Neural crest cell (in vitro differentiated cells): ENCODE results near the gene CDH23. TPM values are rescaled to one million over a fixed set of nuclear protein-coding genes. Genes with fewer than 3 reads are reported as not detected.
"Not testable (repeated sequence)": the region's sequence is repeated elsewhere in the genome, so short reads cannot be mapped to it uniquely, and the experiment has no call there.

Source experiments
- DNase-seq: peaks from one replicate; pipeline ENCODE4 v3.0.0; 2021; ENCODE audit warnings: low read depth, mixed read lengths, low spot score
- H3K27ac Mint-ChIP-seq: one replicate; pipeline ENCODE4 v1.8.0; 2021; ENCODE audit warnings: mild to moderate bottlenecking, mixed read lengths; ENCODE audit not compliant: unreplicated experiment
- H3K27me3 Mint-ChIP-seq: 2 replicates; pipeline ENCODE4 v1.8.0; 2021; ENCODE audit warnings: low read depth, mild to moderate bottlenecking, mixed read lengths
- H3K36me3 Mint-ChIP-seq: 2 replicates; pipeline ENCODE4 v1.8.0; 2021; ENCODE audit warnings: low read depth, mild to moderate bottlenecking, mixed read lengths
- H3K4me1 Mint-ChIP-seq: 2 replicates; pipeline ENCODE4 v1.8.0; 2021; ENCODE audit warnings: mixed read lengths
- H3K4me3 Mint-ChIP-seq: one replicate; pipeline ENCODE4 v1.8.0; 2021; ENCODE audit warnings: mild to moderate bottlenecking, mixed read lengths
- H3K9me3 Mint-ChIP-seq: 2 replicates; pipeline ENCODE4 v1.8.0; 2021; ENCODE audit warnings: mixed read lengths
- total RNA-seq: library from RNA; stranded (reverse); gene quantifications from 2 replicates; pipeline ENCODE4 v1.2.1, GENCODE V29; 2021
- TF ChIP-seq, protein P1 (sequence below): fragments of 200-600 bp; sonication (generic); conservative IDR thresholded peaks from 2 replicates; pipeline ENCODE4 v1.5.0; 2021; ENCODE audit warnings: antibody characterized with exemption, mild to moderate bottlenecking

The CDH23 gene
- total RNA-seq, 1 donor from 2014 or later, result 2.6 TPM

DNA sequence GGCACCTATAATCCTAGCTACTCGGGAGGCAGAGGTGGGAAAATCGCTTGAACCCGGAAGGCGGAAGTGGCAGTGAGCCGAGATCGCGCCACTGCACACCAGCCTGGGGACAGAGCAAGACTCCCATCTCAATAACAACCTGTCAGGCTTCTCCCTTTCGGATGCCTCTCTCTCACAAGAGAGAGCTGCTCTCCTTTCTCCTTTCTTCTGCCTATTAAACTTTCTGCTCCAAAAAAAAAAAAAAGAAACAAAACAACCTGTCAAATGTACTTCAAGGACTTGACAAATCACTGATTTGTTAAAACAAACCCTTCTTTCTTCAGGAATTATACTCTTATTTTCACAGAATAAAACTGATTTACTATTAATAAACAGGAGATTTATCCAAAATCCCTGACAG lies 450.7 kb downstream of the CDH23 start:
- no peaks in the 10 kb centered on the region for H3K27me3 Mint-ChIP-seq
- TF ChIP-seq, protein P1, sequence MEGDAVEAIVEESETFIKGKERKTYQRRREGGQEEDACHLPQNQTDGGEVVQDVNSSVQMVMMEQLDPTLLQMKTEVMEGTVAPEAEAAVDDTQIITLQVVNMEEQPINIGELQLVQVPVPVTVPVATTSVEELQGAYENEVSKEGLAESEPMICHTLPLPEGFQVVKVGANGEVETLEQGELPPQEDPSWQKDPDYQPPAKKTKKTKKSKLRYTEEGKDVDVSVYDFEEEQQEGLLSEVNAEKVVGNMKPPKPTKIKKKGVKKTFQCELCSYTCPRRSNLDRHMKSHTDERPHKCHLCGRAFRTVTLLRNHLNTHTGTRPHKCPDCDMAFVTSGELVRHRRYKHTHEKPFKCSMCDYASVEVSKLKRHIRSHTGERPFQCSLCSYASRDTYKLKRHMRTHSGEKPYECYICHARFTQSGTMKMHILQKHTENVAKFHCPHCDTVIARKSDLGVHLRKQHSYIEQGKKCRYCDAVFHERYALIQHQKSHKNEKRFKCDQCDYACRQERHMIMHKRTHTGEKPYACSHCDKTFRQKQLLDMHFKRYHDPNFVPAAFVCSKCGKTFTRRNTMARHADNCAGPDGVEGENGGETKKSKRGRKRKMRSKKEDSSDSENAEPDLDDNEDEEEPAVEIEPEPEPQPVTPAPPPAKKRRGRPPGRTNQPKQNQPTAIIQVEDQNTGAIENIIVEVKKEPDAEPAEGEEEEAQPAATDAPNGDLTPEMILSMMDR, result no peak
- peaks cover 62% of the 10 kb centered on the region for H3K4me1 Mint-ChIP-seq
- no peak overlapping the region for H3K27ac Mint-ChIP-seq
- peak overlapping the region; percentile 91 for H3K4me3 Mint-ChIP-seq
- H3K36me3 Mint-ChIP-seq, result no peaks in the 10 kb centered on the region
- H3K9me3 Mint-ChIP-seq, result peaks cover 3% of the 10 kb centered on the region
- DNase-seq, result no peak

DNA sequence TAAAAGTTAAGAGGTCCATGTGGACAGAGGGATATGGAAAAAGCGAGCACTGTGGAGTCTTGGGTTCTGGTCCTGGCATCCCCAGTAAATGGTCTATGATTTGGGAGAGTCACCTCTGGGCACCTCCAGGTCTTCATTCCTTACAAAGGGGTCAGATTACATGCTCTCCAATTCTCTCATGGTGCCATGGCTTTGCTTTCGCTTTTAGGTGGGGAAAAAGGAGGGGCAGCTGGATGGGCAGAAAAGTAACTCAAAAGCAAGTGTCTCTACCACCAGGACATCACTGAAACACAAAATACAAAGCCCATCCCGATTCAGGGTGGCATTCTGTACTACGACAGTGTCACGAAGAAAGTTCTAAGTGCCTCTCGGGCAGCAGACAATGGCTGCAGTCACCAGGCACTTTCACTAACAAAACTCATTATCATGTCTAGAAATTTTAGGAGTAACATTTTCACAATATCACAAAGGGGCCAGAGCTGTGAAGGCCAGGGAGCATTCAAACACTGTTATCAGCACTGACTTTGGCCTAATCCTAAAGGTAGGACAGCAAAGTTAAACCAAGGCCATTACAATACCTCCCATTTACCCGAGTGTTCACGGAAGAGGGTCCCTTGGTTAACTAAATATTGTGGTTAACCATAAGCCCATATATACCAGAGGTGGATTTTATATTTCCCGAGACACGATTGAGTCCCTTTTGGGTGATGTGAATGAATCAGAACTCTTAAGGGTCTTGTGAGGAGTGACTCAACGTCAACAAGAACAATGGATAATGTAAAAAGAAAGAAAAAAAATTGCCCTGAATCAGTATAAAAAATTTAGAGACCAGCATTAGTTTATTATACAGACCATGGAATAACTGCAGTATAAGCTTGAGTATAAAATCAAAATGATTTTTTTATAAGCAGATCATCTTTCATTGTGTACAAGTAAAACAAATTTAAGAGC lies 451.9 kb downstream of the CDH23 start:
- H3K4me3 Mint-ChIP-seq, result peak overlapping the region; percentile 91
- TF ChIP-seq, protein P1, result no peak
- peaks cover 3% of the 10 kb centered on the region for H3K9me3 Mint-ChIP-seq
- peak overlapping the region; percentile 51 for H3K27ac Mint-ChIP-seq
- peaks cover 53% of the 10 kb centered on the region for H3K4me1 Mint-ChIP-seq
- H3K27me3 Mint-ChIP-seq, result no peaks in the 10 kb centered on the region
- H3K36me3 Mint-ChIP-seq, result no peaks in the 10 kb centered on the region
- no peak for DNase-seq

DNA sequence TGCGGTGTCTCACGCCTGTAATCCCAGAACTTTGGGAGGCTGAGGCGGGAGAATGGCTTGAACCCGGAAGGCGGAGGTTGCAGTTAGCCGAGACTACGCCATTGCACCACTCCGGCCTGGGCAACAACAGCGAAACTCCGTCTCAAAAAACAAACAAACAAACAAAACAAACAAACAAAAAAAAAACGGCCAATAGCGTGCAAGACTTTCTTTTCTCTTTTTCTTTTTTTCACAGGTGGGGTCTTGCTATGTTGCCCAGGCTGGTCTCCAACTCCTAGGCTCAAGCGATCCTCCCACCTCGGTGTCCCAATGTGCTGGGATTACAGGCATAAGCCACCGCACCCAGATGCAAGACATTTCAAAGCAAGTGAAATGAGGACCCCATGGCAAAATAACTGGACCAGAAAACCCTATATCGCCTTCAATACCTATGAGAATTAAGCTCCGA lies 452.8 kb downstream of the CDH23 start:
- Mint-ChIP-seq H3K36me3 (no peaks in the 10 kb centered on the region), H3K4me1 (peaks cover 52% of the 10 kb centered on the region), H3K9me3 (peaks cover 3% of the 10 kb centered on the region), H3K4me3 (peak overlapping the region; percentile 91), H3K27me3 (no peaks in the 10 kb centered on the region), H3K27ac (no peak overlapping the region)
- TF ChIP-seq, protein P1, result no peak
- no peak for DNase-seq

DNA sequence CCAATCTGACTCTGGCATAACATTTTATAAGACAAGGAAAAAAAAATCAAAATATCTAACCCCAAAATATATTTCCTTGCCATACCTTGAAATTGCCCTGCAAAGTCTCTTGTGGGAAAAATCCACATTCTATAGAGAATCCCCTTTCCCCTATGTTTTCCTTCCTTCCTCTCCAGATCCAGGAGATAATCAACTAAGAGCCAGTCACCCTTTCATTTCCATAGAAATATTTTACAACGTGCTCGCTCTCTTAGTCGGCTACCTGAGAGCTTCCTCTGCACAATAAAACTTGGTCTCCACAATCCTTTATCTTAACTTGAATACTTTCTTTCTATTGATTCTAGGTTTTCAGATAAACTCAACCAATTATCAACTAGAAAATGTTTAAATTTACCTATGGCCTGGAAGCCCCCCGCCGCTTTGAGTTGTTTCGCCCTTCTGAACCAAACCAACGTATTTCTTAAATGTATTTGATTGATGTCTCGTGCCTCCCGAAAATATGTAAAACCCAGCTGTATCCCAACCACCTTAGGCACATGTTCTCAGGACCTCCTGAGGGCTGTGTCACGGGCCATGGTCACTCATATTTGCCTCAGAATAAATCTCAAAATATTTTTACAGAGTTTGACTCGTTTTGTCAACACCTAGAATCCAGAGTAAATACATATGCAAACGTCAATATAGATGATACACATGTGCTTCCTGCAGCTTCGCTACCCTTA lies 453.5 kb downstream of the CDH23 start:
- Mint-ChIP-seq H3K27me3 (no peaks in the 10 kb centered on the region), H3K4me1 (peaks cover 52% of the 10 kb centered on the region), H3K36me3 (no peaks in the 10 kb centered on the region), H3K9me3 (peaks cover 3% of the 10 kb centered on the region), H3K4me3 (peak overlapping the region; percentile 91), H3K27ac (peak overlapping the region; percentile 43)
- TF ChIP-seq, protein P1, result no peak
- DNase-seq, result no peak

DNA sequence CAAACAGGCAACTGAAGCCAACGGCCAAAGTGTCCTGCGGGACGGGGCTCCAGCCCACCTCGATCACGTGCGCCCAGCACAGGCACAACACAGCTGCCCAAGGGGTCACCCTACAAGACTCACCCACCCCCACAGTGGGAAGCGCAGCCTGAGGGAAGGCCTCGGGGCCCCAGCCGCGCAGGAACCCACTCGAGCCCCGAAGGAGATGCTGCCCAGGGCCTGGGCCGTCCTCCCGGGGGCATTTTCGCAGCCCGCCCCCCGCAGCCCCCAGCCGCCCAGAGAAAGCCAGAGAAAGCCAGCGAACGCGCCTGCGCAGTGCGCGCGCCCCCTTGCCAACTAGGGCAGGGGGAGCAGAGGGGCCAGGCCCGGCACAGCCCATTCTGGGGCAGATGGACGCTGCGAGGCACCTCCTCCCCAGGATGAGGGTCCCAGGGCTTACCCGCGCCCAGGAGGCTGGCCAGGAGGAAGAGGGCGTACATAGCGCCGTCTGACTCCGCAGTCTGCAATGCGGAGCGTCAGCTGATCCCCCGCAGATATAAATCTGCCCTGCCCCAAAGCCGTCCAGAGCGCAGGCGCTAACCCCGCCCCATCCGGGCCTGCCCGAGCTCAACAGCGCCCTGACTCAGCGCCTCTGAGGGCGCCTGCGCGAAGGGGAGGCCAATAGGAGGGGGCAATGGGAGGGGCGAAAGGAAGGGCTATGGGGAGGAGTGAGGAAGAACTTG lies 454.2 kb downstream of the CDH23 start, which contains the start of gene PSAP:
Gene PSAP, minus strand, starts transcription at position 509 of the 722 bp plus-strand sequence. Its CDS starts 30 bp downstream, at position 479.
- H3K4me1 Mint-ChIP-seq, result peaks cover 51% of the 10 kb centered on the region
- H3K9me3 Mint-ChIP-seq, result peaks cover 3% of the 10 kb centered on the region
- peak within 1 kb of the TSS; percentile 61 for H3K27ac Mint-ChIP-seq
- H3K4me3 Mint-ChIP-seq, result peak within 1 kb of the TSS; percentile 91
- H3K36me3 Mint-ChIP-seq, result no peaks in the 10 kb centered on the region
- TF ChIP-seq, protein P1, result no peak
- peak; percentile 98 for DNase-seq
- H3K27me3 Mint-ChIP-seq, result no peaks in the 10 kb centered on the region

DNA sequence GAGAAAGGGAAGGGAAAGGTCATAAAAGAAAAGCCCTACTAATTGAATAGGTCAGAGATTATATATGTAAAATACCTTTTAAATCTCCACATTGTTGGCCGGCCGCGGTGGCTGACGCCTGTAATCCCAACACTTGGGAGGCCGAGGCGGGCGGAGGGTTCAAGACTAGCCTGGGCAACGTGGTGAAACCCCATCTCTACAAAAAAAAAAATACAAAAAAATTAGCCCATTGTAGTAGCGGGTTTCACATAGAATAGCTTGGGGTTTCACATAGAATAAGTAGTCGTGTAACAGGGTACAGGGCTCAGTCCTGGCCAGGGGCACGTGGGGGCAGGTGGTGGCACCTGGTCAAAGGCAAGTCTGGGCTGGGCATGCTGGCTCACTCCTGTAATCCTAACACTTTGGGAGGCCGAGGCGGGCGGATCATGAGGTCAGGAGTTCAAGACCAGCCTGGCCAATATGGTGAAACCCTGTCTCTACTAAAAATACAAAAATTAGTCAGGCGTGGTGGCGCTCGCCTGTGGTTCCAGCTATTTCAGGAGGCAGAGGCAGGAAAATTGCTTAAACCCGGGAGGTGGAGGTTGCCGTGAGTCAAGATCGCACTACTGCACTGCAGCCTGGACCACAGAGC lies 454.9 kb downstream of the CDH23 start:
- not testable (repeated sequence) for DNase-seq, H3K27me3 Mint-ChIP-seq, H3K9me3 Mint-ChIP-seq, H3K36me3 Mint-ChIP-seq
- peaks cover 48% of the 10 kb centered on the region for H3K4me1 Mint-ChIP-seq
- peak overlapping the region; percentile 50 for H3K27ac Mint-ChIP-seq
- peak overlapping the region; percentile 91 for H3K4me3 Mint-ChIP-seq
